HEK293 (cell line): ENCODE results near the gene LGR5.

Source experiments
- CTCF ChIA-PET: fragments of 350-600 bp; formaldehyde crosslinking; extraction: SDS; loops from one replicate; lab custom pipeline; 2021; ENCODE audit warnings: antibody characterized with exemption; lab: Yijun Ruan, JAX
- POLR2A ChIA-PET: fragments of 300-600 bp; formaldehyde crosslinking; extraction: SDS; loops from one replicate; lab custom pipeline; 2020; ENCODE audit warnings: antibody characterized with exemption, inconsistent platforms; lab: Yijun Ruan, JAX
- H3K27ac ChIP-seq: fragments of 200-500 bp; sonication (Bioruptor generic); 2 replicates; pipeline ENCODE4 v1.5.1; 2014; ENCODE audit warnings: low read depth, low read length, control low read depth, inconsistent platforms; ENCODE audit errors: extremely low read depth
- H3K36me3 ChIP-seq, 2 experiments: fragments of 200-500 bp in 1 of 2; sonication (Bioruptor generic) in 1 of 2; 1 replicate in 1 of 2; 2 replicates in 1 of 2; pipeline ENCODE4 v1.5.1; 2014 to 2017; ENCODE audit warnings: inconsistent platforms in 2 of 2, low read length in 2 of 2; ENCODE audit not compliant: control insufficient read depth in 2 of 2, insufficient read depth in 1 of 2
- H3K4me1 ChIP-seq: fragments of 200-500 bp; sonication (Bioruptor generic); 2 replicates; pipeline ENCODE4 v1.5.1; 2014; ENCODE audit warnings: mild to moderate bottlenecking, low read length, inconsistent platforms; ENCODE audit not compliant: control insufficient read depth, insufficient read depth
- H3K4me3 ChIP-seq: 2 replicates; pipeline ENCODE4 v1.5.1; 2011; ENCODE audit warnings: low read depth, mild to moderate bottlenecking, control low read depth, low read length, moderate library complexity
- H3K9me3 ChIP-seq: fragments of 200-500 bp; sonication (Bioruptor generic); 2 replicates; pipeline ENCODE4 v1.5.1; 2014; ENCODE audit warnings: low read depth, low read length, inconsistent platforms; ENCODE audit not compliant: control insufficient read depth, insufficient read depth
- AEBP2 ChIP-seq: fragments of 450-650 bp; formaldehyde crosslinking; IDR thresholded peaks from 2 replicates; pipeline ENCODE4 v1.5.1; 2016; ENCODE audit warnings: missing biosample characterization, missing genetic modification characterization, borderline replicate concordance
- HOXD13 ChIP-seq: sonication (generic); formaldehyde crosslinking; IDR thresholded peaks from 2 replicates; pipeline ENCODE4 v1.8.0; 2022; ENCODE audit warnings: missing genetic modification reagents, borderline replicate concordance
- IKZF3 ChIP-seq: fragments of 450-650 bp; IDR thresholded peaks from 2 replicates; pipeline ENCODE4 v1.5.0; 2018; ENCODE audit warnings: missing biosample characterization, mild to moderate bottlenecking, missing genetic modification characterization, moderate library complexity
- INSM2 ChIP-seq: fragments of 450-650 bp; formaldehyde crosslinking; IDR thresholded peaks from 2 replicates; pipeline ENCODE4 v1.5.1; 2016; ENCODE audit warnings: missing biosample characterization, missing genetic modification characterization
- OSR2 ChIP-seq: fragments of 450-650 bp; formaldehyde crosslinking; IDR thresholded peaks from 2 replicates; pipeline ENCODE4 v1.5.1; 2016; ENCODE audit warnings: missing biosample characterization, missing genetic modification characterization
- PRDM10 ChIP-seq: fragments of 450-650 bp; formaldehyde crosslinking; IDR thresholded peaks from 2 replicates; pipeline ENCODE4 v1.5.1; 2016; ENCODE audit warnings: missing biosample characterization, missing genetic modification characterization
- SCRT1 ChIP-seq: fragments of 450-650 bp; formaldehyde crosslinking; IDR thresholded peaks from 2 replicates; pipeline ENCODE4 v1.5.1; 2016; ENCODE audit warnings: missing biosample characterization, missing genetic modification characterization, borderline replicate concordance
- SP7 ChIP-seq: fragments of 450-650 bp; formaldehyde crosslinking; IDR thresholded peaks from 2 replicates; pipeline ENCODE4 v1.5.1; 2016; ENCODE audit warnings: missing biosample characterization, missing genetic modification characterization
- ZBTB17 ChIP-seq: fragments of 450-650 bp; formaldehyde crosslinking; IDR thresholded peaks from 2 replicates; pipeline ENCODE4 v1.5.1; 2016; ENCODE audit warnings: missing biosample characterization, missing genetic modification characterization
- ZBTB20 ChIP-seq: fragments of 450-650 bp; formaldehyde crosslinking; IDR thresholded peaks from 2 replicates; pipeline ENCODE4 v1.5.1; 2016; ENCODE audit warnings: missing biosample characterization, missing genetic modification characterization
- ZBTB48 ChIP-seq: fragments of 450-650 bp; formaldehyde crosslinking; IDR thresholded peaks from 2 replicates; pipeline ENCODE4 v1.5.1; 2016; ENCODE audit warnings: missing biosample characterization, missing genetic modification characterization
- ZEB2 ChIP-seq: fragments of 450-650 bp; formaldehyde crosslinking; IDR thresholded peaks from 2 replicates; pipeline ENCODE4 v1.5.1; 2016; ENCODE audit warnings: missing biosample characterization, missing genetic modification characterization
- ZFHX2 ChIP-seq: fragments of 450-650 bp; formaldehyde crosslinking; conservative IDR thresholded peaks from 2 replicates; pipeline ENCODE4 v1.5.1; 2016; ENCODE audit warnings: missing biosample characterization, missing genetic modification characterization
- ZNF24 ChIP-seq: fragments of 450-650 bp; formaldehyde crosslinking; IDR thresholded peaks from 2 replicates; pipeline ENCODE4 v1.5.1; 2016; ENCODE audit warnings: missing biosample characterization, missing genetic modification characterization
- ZNF341 ChIP-seq: fragments of 450-650 bp; formaldehyde crosslinking; IDR thresholded peaks from 2 replicates; pipeline ENCODE4; 2016; ENCODE audit warnings: low read depth, missing biosample characterization, missing genetic modification characterization
- ZNF48 ChIP-seq: fragments of 450-650 bp; formaldehyde crosslinking; IDR thresholded peaks from 2 replicates; pipeline ENCODE4 v1.5.1; 2016; ENCODE audit warnings: missing biosample characterization, missing genetic modification characterization
- ZNF585B ChIP-seq: fragments of 450-650 bp; formaldehyde crosslinking; IDR thresholded peaks from 2 replicates; pipeline ENCODE4 v1.5.1; 2016; ENCODE audit warnings: missing biosample characterization, missing genetic modification characterization
- ZNF629 ChIP-seq: fragments of 450-650 bp; formaldehyde crosslinking; IDR thresholded peaks from 2 replicates; pipeline ENCODE4 v1.5.1; 2017; ENCODE audit warnings: missing biosample characterization, missing genetic modification characterization
- ZNF677 ChIP-seq: fragments of 450-650 bp; IDR thresholded peaks from 2 replicates; pipeline ENCODE4 v1.5.0; 2018; ENCODE audit warnings: missing biosample characterization, mild to moderate bottlenecking, missing genetic modification characterization, moderate library complexity
- ZNF777 ChIP-seq: fragments of 450-650 bp; formaldehyde crosslinking; IDR thresholded peaks from 2 replicates; pipeline ENCODE4 v1.5.1; 2017; ENCODE audit warnings: missing biosample characterization, missing genetic modification characterization, borderline replicate concordance
- ZNF843 ChIP-seq: fragments of 450-650 bp; formaldehyde crosslinking; IDR thresholded peaks from 2 replicates; pipeline ENCODE4 v1.5.1; 2016; ENCODE audit warnings: missing biosample characterization, missing genetic modification characterization
- ZSCAN16 ChIP-seq: fragments of 450-650 bp; formaldehyde crosslinking; IDR thresholded peaks from 2 replicates; pipeline ENCODE4 v1.5.1; 2016; ENCODE audit warnings: missing biosample characterization, missing genetic modification characterization
- TF ChIP-seq, protein P1 (sequence below): fragments of 450-650 bp; formaldehyde crosslinking; IDR thresholded peaks from 2 replicates; pipeline ENCODE4 v1.5.1; 2016; ENCODE audit warnings: missing biosample characterization, missing genetic modification characterization
- TF ChIP-seq, protein P2 (sequence below): fragments of 450-650 bp; formaldehyde crosslinking; IDR thresholded peaks from 2 replicates; pipeline ENCODE4 v1.5.1; 2016; ENCODE audit warnings: missing biosample characterization, missing genetic modification characterization
- TF ChIP-seq, protein P3 (sequence below): fragments of 450-650 bp; formaldehyde crosslinking; IDR thresholded peaks from 2 replicates; pipeline ENCODE4 v1.5.1; 2016; ENCODE audit warnings: missing biosample characterization, missing genetic modification characterization

Gene LGR5

DNA sequence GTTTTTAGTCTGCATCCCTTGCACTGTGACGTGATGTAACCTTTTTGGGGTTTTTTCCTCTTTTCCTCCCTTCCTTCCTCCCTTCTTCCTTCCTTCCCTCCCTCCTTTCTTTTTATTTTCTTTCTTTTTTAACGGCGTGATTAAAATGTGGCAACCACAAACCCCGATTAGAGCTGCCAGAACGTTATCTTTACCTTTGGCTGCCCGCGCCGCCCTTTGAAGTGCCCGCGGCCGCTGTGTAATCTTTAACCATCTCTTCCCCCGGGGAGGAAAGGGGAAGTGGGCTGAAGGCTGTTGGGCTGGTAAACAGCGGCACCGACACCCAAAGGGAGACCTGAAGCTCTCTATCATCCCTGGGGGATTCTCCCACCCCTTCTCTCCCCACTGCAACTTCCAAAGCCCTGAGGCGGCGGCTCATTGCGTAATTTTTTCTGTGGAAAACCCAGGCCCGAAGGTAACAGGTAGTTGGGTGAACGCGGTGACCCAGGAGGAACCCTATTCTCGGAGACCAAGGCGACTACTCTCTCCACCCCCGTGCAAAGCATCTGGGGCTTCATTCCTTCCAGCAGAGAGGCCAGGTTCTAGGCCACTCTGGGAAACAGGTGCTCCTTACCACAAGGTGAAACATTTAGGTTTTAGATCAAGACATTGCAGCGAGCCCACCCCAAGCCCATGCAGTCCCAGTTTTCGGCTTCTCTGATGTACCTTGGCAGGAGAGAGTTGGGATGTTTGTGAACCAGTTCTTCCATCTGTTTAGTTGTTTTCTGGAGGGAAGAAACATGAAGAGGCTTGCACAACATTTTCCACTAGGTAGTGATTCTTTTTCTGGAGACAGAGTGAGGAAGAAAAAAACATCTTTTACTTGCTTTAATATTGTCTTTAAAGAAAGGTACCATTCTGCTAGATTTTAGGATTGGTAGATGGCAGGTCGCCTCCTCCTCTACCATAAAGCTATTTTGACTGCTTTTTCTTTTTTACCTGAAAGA lies 1.5 kb downstream of the LGR5 start:
- CTCF ChIA-PET: interaction anchor here (0.6 to 1.8 kb wide), 7 partner anchors 15 to 1108 kb away, joined by 3 to 10 read pairs (median 4); no protein-coding TSS in a partner anchor
- Histone ChIP-seq H3K36me3 (no peaks in the 10 kb centered on the region), H3K9me3 (no peaks in the 10 kb centered on the region), H3K4me3 (peak overlapping the region; percentile 75), H3K4me1 (peaks cover 9% of the 10 kb centered on the region; the same call in 1 of the 2 replicates), H3K27ac (peak overlapping the region; percentile 88; the same call in 1 of the 2 replicates)
- POLR2A ChIA-PET: no interaction called here
- peak; percentile 72; the same call in 1 of the 2 replicates for TF ChIP-seq ZNF629 (tag by site-specific recombination)
- no peak for TF ChIP-seq ZNF777 (tag by site-specific recombination)
- peak; percentile 83; the same call in 1 of the 2 replicates for TF ChIP-seq SCRT1 (tag by site-specific recombination)
- peak; percentile 55; the same call in 1 of the 2 replicates for TF ChIP-seq ZEB2 (tag by site-specific recombination)
- TF ChIP-seq ZBTB20: no peak
- no peak for TF ChIP-seq ZBTB48
- TF ChIP-seq INSM2 (tag by site-specific recombination): no peak
- TF ChIP-seq, protein P1, sequence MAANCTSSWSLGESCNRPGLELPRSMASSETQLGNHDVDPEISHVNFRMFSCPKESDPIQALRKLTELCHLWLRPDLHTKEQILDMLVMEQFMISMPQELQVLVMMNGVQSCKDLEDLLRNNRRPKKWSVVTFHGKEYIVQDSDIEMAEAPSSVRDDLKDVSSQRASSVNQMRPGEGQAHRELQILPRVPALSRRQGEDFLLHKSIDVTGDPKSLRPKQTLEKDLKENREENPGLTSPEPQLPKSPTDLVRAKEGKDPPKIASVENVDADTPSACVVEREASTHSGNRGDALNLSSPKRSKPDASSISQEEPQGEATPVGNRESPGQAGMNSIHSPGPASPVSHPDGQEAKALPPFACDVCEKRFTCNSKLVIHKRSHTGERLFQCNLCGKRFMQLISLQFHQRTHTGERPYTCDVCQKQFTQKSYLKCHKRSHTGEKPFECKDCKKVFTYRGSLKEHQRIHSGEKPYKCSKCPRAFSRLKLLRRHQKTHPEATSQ: no peak
- no peak for TF ChIP-seq ZNF585B
- TF ChIP-seq, protein P2, sequence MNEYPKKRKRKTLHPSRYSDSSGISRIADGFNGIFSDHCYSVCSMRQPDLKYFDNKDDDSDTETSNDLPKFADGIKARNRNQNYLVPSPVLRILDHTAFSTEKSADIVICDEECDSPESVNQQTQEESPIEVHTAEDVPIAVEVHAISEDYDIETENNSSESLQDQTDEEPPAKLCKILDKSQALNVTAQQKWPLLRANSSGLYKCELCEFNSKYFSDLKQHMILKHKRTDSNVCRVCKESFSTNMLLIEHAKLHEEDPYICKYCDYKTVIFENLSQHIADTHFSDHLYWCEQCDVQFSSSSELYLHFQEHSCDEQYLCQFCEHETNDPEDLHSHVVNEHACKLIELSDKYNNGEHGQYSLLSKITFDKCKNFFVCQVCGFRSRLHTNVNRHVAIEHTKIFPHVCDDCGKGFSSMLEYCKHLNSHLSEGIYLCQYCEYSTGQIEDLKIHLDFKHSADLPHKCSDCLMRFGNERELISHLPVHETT (tag by site-specific recombination): peak; percentile 65
- 0 out of 2 replicates have a peak, but pooled peaks have one; percentile 34 for TF ChIP-seq ZNF843 (tag by site-specific recombination)
- TF ChIP-seq ZNF341 (tag by site-specific recombination): peak; percentile 53
- no peak for TF ChIP-seq OSR2 (tag by site-specific recombination)
- TF ChIP-seq ZBTB17: no peak
- TF ChIP-seq HOXD13 (CRISPR knock-in tag): no peak
- TF ChIP-seq, protein P3, sequence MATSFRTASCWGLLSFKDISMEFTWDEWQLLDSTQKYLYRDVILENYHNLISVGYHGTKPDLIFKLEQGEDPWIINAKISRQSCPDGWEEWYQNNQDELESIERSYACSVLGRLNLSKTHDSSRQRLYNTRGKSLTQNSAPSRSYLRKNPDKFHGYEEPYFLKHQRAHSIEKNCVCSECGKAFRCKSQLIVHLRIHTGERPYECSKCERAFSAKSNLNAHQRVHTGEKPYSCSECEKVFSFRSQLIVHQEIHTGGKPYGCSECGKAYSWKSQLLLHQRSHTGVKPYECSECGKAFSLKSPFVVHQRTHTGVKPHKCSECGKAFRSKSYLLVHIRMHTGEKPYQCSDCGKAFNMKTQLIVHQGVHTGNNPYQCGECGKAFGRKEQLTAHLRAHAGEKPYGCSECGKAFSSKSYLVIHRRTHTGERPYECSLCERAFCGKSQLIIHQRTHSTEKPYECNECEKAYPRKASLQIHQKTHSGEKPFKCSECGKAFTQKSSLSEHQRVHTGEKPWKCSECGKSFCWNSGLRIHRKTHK (tag by site-specific recombination): no peak
- TF ChIP-seq ZNF677 (tag by site-specific recombination): no peak
- TF ChIP-seq SP7 (tag by site-specific recombination): peak; percentile 11; the same call in 1 of the 2 replicates
- peak; percentile 91 for TF ChIP-seq ZSCAN16
- peak; percentile 69 for TF ChIP-seq PRDM10 (tag by site-specific recombination)
- no peak for TF ChIP-seq ZNF48 (tag by site-specific recombination)
- peak; percentile 33; the same call in 1 of the 2 replicates for TF ChIP-seq ZFHX2
- no peak for TF ChIP-seq AEBP2 (tag by site-specific recombination)
- TF ChIP-seq ZNF24: 0 out of 2 replicates have a peak, but pooled peaks have one; percentile 0
- peak; percentile 44 for TF ChIP-seq IKZF3 (tag by site-specific recombination)
